NB4 (cell line): Measurements from ENCODE around the gene TSPAN7.

Source experiments
- DNase-seq: peaks from one replicate; pipeline ENCODE4 v3.0.0; 2010; ENCODE audit warnings: low read depth
- H3K4me3 ChIP-seq: one replicate; pipeline ENCODE4 v1.5.1; 2011; ENCODE audit warnings: mild to moderate bottlenecking, low read depth, low read length, moderate library complexity
- CTCF ChIP-seq: IDR thresholded peaks from one replicate; pipeline ENCODE4 v1.5.1; 2012; ENCODE audit warnings: low read depth, low read length
- MAX ChIP-seq: IDR thresholded peaks from 2 replicates; pipeline ENCODE4 v1.6.1; 2011; ENCODE audit warnings: low read depth, low read length
- MYC ChIP-seq: IDR thresholded peaks from 2 replicates; pipeline ENCODE4 v1.6.1; 2011; ENCODE audit warnings: low read depth, low read length
- POLR2A ChIP-seq: IDR thresholded peaks from 2 replicates; pipeline ENCODE4 v1.6.1; 2011; ENCODE audit warnings: mild to moderate bottlenecking; ENCODE audit not compliant: insufficient read length; ENCODE audit errors: extremely low read depth

TSPAN7 gene

DNA sequence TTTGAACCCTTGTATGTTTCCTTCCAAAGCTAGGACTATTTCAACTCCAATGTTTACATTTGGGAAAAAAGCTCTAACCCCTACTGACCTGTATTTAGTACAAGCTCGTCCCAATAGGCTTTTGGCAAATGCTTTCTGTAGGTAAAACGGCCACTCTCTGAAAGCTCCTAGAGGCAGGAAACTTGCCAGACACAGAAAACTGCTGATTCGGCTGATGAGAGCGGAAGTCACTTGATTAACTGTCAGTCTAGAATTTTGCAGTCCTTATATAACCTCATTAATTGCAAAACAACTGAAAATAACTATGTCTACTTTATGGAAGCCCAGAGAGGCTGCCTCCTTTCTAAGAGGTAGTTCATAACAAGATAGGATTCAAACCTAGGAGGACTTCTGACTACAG, 108.1 kb downstream of the TSPAN7 start:
- H3K4me3 ChIP-seq, result no peak overlapping the region
- DNase-seq, result no peak
- TF ChIP-seq MYC (no peak), MAX (no peak), POLR2A (no peak), CTCF (no peak)

GRCh38 chrX:38672646-38673045, 111.3 kb downstream of the TSPAN7 start:
- no peak for TF ChIP-seq POLR2A
- TF ChIP-seq CTCF, result no peak
- TF ChIP-seq MAX, result no peak
- no peak for TF ChIP-seq MYC
- no peak for DNase-seq
- H3K4me3 ChIP-seq, result no peak overlapping the region

GRCh38 chrX:38675856-38676255, 114.5 kb downstream of the TSPAN7 start:
- H3K4me3 ChIP-seq, result no peak overlapping the region
- DNase-seq, result no peak
- no peak for TF ChIP-seq CTCF
- TF ChIP-seq POLR2A, result no peak
- TF ChIP-seq MYC, result no peak
- no peak for TF ChIP-seq MAX

GRCh38 chrX:38678183-38678582, 116.8 kb downstream of the TSPAN7 start:
- TF ChIP-seq POLR2A (no peak), MAX (no peak), CTCF (no peak), MYC (no peak)
- no peak for DNase-seq
- H3K4me3 ChIP-seq, result no peak overlapping the region

DNA sequence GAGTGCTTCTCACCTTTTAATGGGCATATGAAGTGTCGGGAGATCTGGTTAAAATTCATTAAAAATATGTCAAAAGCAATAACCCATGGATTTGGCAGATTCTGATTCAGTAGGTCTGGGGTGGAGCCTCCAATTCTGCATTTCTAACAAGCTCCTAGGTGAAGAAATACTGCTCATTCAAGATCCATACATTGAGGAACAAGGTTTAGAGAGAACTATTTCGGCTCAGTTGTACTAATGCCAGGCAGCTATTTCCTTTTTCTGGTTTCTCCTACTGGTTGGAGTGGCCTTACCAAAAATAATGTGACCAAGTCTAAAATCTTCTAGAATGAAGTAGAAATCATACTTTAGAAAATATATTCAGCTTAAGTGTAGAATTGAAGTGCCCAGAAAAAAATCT, 117.5 kb downstream of the TSPAN7 start:
- no peak for DNase-seq
- no peak overlapping the region for H3K4me3 ChIP-seq
- TF ChIP-seq MYC (no peak), MAX (no peak), CTCF (no peak), POLR2A (no peak)

- TF ChIP-seq MAX, result no peak
- no peak for TF ChIP-seq POLR2A
- TF ChIP-seq MYC, result no peak
- TF ChIP-seq CTCF, result no peak
- DNase-seq, result no peak
- H3K4me3 ChIP-seq, result no peak overlapping the region
Observed at GRCh38 chrX:38679695-38680094, 118.4 kb downstream of the TSPAN7 start.
